Measurements from ENCODE around the gene AQP6.

The AQP6 gene

DNA sequence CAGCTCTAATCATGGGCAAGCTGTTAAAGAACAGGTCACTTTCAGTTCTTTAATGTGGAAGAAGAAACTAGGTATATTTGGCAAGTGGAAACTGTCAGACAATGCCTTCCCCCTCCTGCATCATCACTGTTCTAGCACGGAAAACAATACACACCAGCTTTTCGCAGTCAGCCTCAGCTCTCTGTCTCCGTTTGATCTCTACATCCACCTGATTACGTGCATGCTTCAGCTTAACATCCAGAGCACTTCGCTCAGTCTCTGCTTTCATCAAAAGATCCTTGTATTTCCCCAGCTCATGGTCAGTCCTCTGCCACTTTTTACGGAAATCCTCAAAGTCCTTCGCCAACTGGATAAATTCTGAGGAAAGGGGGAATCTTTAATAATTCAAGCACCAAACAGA, 33.5 kb downstream of the AQP6 start:
- H3K4me3 ChIP-seq (ENCODE audit: low read depth, low read length) = no peak overlapping the region
- TF ChIP-seq, protein P1, sequence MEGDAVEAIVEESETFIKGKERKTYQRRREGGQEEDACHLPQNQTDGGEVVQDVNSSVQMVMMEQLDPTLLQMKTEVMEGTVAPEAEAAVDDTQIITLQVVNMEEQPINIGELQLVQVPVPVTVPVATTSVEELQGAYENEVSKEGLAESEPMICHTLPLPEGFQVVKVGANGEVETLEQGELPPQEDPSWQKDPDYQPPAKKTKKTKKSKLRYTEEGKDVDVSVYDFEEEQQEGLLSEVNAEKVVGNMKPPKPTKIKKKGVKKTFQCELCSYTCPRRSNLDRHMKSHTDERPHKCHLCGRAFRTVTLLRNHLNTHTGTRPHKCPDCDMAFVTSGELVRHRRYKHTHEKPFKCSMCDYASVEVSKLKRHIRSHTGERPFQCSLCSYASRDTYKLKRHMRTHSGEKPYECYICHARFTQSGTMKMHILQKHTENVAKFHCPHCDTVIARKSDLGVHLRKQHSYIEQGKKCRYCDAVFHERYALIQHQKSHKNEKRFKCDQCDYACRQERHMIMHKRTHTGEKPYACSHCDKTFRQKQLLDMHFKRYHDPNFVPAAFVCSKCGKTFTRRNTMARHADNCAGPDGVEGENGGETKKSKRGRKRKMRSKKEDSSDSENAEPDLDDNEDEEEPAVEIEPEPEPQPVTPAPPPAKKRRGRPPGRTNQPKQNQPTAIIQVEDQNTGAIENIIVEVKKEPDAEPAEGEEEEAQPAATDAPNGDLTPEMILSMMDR (IDR thresholded peaks at IDR 0.05; ENCODE audit: borderline replicate concordance, insufficient read depth, low read depth, low read length) = no peak

DNA sequence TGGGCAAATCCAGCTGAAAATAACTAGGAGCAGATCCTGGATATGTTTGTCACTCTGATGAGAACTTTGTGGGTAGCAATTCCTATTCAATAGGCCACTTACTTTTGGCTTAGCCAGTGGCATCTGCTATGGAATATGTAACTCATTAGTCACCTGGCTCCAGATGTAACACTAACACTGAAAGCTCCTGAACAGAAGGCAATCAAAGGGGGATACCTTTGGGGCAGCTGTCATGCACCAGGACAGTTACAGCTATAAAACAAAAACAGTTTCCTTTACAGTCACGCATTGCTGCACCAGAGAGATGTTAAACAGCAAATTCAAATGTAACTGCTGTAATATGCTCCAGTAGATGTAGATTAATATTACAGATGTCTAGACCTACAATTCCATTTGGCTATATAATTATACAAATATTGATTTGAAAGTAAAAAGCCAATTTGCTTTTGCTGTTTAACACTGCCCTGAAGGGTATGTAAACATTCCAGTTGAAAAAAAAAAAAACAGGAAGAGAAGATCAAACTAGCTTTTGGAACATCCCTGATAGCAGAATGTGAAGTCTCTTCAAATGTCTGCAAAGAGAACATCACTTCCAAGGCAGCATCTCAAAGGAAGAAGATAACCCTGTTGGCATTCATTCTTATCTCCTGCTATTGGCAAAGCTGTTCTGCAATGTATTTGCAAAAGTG, 34.2 kb downstream of the AQP6 start:
- TF ChIP-seq, protein P1 (IDR thresholded peaks at IDR 0.05; ENCODE audit: borderline replicate concordance, insufficient read depth, low read depth, low read length) = no peak
- no peak overlapping the region for H3K4me3 ChIP-seq (ENCODE audit: low read depth, low read length)

DNA sequence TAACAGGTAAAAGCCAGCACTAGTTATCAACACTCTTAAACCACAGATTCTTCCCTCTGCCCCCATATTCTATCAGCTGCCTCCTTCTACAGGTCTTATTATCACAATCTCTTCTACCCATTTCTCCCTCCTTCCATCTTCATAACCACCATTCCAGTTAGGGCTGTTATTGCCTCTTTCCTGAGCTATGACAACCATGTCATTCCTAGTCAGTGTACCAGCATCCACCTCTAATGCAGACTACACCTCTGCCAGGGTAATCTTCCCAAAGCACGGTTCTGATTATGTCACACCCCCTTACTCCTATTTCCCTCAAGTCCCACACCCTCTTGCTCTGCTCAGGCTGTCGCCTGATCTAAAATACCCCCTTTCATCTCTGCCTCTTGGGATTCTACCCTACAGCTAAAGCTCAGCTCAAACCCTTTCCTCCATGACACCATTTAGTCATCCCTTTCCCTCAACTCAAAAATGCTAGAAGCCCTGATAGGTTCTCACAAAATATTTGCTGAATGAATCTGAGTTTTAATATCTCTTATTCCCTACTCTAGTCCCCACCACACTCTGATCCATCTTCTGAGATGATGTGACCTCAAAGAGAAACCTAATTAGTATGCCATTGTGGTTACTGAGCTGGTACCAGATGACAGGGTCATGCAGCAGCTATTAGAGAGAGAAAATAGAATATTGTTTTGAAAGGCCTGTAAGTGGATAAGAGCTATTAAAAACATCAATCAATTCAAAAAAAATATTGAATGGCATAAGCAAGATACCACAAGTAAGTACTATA, 40.8 kb downstream of the AQP6 start:
- H3K4me3 ChIP-seq (ENCODE audit: low read depth, low read length) = no peak overlapping the region
- TF ChIP-seq, protein P1 (IDR thresholded peaks at IDR 0.05; ENCODE audit: borderline replicate concordance, insufficient read depth, low read depth, low read length) = no peak

- TF ChIP-seq, protein P1 (IDR thresholded peaks at IDR 0.05; ENCODE audit: borderline replicate concordance, insufficient read depth, low read depth, low read length) = no peak
- H3K4me3 ChIP-seq (ENCODE audit: low read depth, low read length) = no peak overlapping the region
Observed at GRCh38 chr12:50014342-50014741, 41.6 kb downstream of the AQP6 start.

DNA sequence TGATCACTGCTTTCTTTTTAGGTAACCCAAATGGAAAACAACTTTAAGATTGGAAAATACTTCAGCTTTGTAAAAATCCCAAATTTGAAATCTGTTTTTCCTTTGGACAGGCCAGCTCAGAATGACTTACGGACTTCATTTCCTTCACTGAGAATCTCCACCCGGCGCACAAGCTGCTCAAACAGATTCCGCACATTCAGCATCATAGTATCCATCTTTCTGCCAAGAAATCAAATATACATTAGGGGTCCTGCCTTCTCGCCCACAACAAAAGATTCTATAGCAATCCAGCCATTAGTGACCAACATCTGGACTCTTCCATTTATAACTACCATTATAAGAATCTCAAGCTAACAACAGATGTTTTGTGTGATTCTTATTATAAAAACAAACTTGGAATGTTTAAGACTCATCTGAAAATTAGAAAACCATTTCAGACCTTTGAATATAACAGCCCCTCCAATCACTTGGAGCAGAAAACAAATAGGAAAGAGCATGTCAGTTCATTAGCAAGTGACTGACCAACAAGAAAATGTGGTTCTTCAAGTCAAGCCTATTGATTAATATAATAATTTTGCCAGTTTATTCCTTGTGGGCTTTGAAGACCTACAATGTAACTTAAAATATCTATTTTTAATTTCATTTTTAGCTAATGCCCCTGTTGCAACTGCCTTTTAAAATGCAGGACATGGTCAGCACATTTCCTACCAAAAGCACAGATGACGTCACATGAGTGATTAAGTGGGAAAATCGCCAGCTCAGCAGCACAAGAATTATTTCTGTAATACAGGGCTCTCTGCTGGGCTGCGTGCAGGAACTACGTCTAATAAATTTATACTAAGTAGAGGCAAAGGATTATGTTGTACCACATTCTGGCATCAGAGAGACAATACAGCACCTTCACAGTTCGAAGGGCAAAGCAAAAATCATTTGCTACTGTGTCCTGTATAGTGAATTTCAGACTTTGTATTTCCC, 44.0 kb downstream of the AQP6 start:
- TF ChIP-seq, protein P1 (IDR thresholded peaks at IDR 0.05; ENCODE audit: borderline replicate concordance, insufficient read depth, low read depth, low read length) = no peak
- no peak overlapping the region for H3K4me3 ChIP-seq (ENCODE audit: low read depth, low read length)

DNA sequence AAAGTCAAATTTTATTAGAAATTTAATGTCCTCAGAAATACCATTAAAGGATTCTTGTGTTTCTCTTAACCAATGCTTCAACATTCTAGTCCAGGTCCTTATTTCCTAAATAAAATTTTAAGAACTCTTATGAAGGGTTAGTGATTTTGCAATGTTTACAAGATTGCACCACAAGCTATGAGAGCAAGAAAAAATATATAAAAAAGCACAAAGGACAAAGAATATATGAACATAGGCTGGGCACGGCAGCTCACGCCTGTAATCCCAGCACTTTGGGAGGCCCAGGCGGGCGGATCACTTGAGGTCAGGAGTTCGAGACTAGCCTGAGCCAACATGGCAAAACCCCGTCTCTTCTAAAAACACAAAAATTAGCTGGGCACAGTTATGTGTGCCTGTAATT, 44.9 kb downstream of the AQP6 start:
- no peak overlapping the region for H3K4me3 ChIP-seq (ENCODE audit: low read depth, low read length)

More for the DNA sequence above, 44.9 kb downstream of the AQP6 start:
- TF ChIP-seq, protein P1 (IDR thresholded peaks at IDR 0.05; ENCODE audit: borderline replicate concordance, insufficient read depth, low read depth, low read length) = no peak
